Glutamatergic neuron (in vitro differentiated cells): ENCODE data around the gene COL4A6. TPM values are rescaled to one million over a fixed set of nuclear protein-coding genes. Genes with fewer than 3 reads are reported as not detected.

ENCODE experiments used
- DNase-seq: peaks from one replicate; pipeline ENCODE4 v3.0.0; 2022
- H3K27ac Mint-ChIP-seq: one replicate; pipeline ENCODE4 v1.8.0; 2020; ENCODE audit warnings: mild to moderate bottlenecking, mixed read lengths, inconsistent platforms; ENCODE audit not compliant: unreplicated experiment
- H3K27me3 Mint-ChIP-seq: one replicate; pipeline ENCODE4 v1.8.0; 2020; ENCODE audit warnings: mild to moderate bottlenecking, moderate library complexity, mixed read lengths, inconsistent platforms; ENCODE audit not compliant: unreplicated experiment
- H3K36me3 Mint-ChIP-seq: one replicate; pipeline ENCODE4 v1.8.0; 2020; ENCODE audit warnings: mild to moderate bottlenecking, mixed read lengths, inconsistent platforms; ENCODE audit not compliant: unreplicated experiment
- H3K4me1 Mint-ChIP-seq: one replicate; pipeline ENCODE4 v1.8.0; 2020; ENCODE audit warnings: mild to moderate bottlenecking, low read depth, mixed read lengths, inconsistent platforms; ENCODE audit not compliant: unreplicated experiment
- H3K4me3 Mint-ChIP-seq: one replicate; pipeline ENCODE4 v1.8.0; 2020; ENCODE audit warnings: mild to moderate bottlenecking, mixed read lengths, inconsistent platforms; ENCODE audit not compliant: unreplicated experiment
- H3K9me3 Mint-ChIP-seq: one replicate; pipeline ENCODE4 v1.8.0; 2020; ENCODE audit warnings: mild to moderate bottlenecking, moderate library complexity, mixed read lengths, inconsistent platforms; ENCODE audit not compliant: unreplicated experiment
- CTCF ChIP-seq: fragments of 200-600 bp; sonication (generic); IDR thresholded peaks from one replicate; pipeline ENCODE4 v1.5.0; 2021; ENCODE audit not compliant: partially characterized antibody, unreplicated experiment
- total RNA-seq: library from RNA; stranded (reverse); fragmentation: NEBNext Ultra II Directional; extraction: Animal tissue kit (Norgen Biotek cat#: 25700); gene quantifications from one replicate; pipeline ENCODE4 v1.2.1, GENCODE V29; 2021; ENCODE audit not compliant: unreplicated experiment

The COL4A6 gene
- total RNA-seq, 1 donor from 2014 or later: 0.05 TPM

GRCh38 chrX:108198420-108198819 is 239.8 kb downstream of the COL4A6 start:
- DNase-seq: no peak
- Mint-ChIP-seq H3K4me1 (no peaks in the 10 kb centered on the region), H3K4me3 (no peak overlapping the region), H3K27ac (no peak overlapping the region), H3K36me3 (no peaks in the 10 kb centered on the region), H3K27me3 (peaks cover 2% of the 10 kb centered on the region), H3K9me3 (no peaks in the 10 kb centered on the region)
- no peak for TF ChIP-seq CTCF

GRCh38 chrX:108186811-108187210 is 251.4 kb downstream of the COL4A6 start:
- no peak overlapping the region for H3K27ac Mint-ChIP-seq

GRCh38 chrX:108178143-108178498 is 260.1 kb downstream of the COL4A6 start:
- Mint-ChIP-seq H3K27me3 (no peaks in the 10 kb centered on the region), H3K36me3 (no peaks in the 10 kb centered on the region), H3K9me3 (peaks cover 1% of the 10 kb centered on the region), H3K4me1 (no peaks in the 10 kb centered on the region), H3K27ac (no peak overlapping the region), H3K4me3 (no peak overlapping the region)
- TF ChIP-seq CTCF: no peak
- no peak for DNase-seq

More at GRCh38 chrX:108186811-108187210, 251.4 kb downstream of the COL4A6 start:
- H3K27me3 Mint-ChIP-seq: no peaks in the 10 kb centered on the region
- no peak for DNase-seq
- no peaks in the 10 kb centered on the region for H3K36me3 Mint-ChIP-seq
- TF ChIP-seq CTCF: no peak
- H3K9me3 Mint-ChIP-seq: no peaks in the 10 kb centered on the region
- H3K4me3 Mint-ChIP-seq: no peak overlapping the region
- no peaks in the 10 kb centered on the region for H3K4me1 Mint-ChIP-seq

- Mint-ChIP-seq H3K9me3 (peaks cover 1% of the 10 kb centered on the region), H3K4me1 (no peaks in the 10 kb centered on the region), H3K27me3 (no peaks in the 10 kb centered on the region), H3K4me3 (no peak overlapping the region), H3K27ac (no peak overlapping the region), H3K36me3 (no peaks in the 10 kb centered on the region)
- no peak for DNase-seq
- no peak for TF ChIP-seq CTCF
Observed at GRCh38 chrX:108177351-108178142, 260.7 kb downstream of the COL4A6 start.

- Mint-ChIP-seq H3K4me1 (no peaks in the 10 kb centered on the region), H3K27me3 (no peaks in the 10 kb centered on the region), H3K4me3 (no peak overlapping the region), H3K9me3 (peaks cover 1% of the 10 kb centered on the region), H3K36me3 (no peaks in the 10 kb centered on the region), H3K27ac (no peak overlapping the region)
- DNase-seq: no peak
- TF ChIP-seq CTCF: no peak
Observed at GRCh38 chrX:108173874-108174273, 264.3 kb downstream of the COL4A6 start.
